GM12865 (cell line): ENCODE measurements around the gene SLC38A8.

Experiments used
- DNase-seq: peaks from one replicate; pipeline ENCODE4 v3.0.0; 2010; ENCODE audit warnings: low read depth
- H3K4me3 ChIP-seq: 2 replicates; pipeline ENCODE4 v1.5.1; 2011; ENCODE audit warnings: mild to moderate bottlenecking, low read depth, low read length, control low read depth
- TF ChIP-seq, protein P1 (sequence below): IDR thresholded peaks from 2 replicates; pipeline ENCODE4 v1.5.1; 2011; ENCODE audit warnings: low read length, control low read depth, low read depth, inconsistent platforms; ENCODE audit not compliant: insufficient read depth; ENCODE audit errors: missing control alignments

Gene SLC38A8

DNA sequence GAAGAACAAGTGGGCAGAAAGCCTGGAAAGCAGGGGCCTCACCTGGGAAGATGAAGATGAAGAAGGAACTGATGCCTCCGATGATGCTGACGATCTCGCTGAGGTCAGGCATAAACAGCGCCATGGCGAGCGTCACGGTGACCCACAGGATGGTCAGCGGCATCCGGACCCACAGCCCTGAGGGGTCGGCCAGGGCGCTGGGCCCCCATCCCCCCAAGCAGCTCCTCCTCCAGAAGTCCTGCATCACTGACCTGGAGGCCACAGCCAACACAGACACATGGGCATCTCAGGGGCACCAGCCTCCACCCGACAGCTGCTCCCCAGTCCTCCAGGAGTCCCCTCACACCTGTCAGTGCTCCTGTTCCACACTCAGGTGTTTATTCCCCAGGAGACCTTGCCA lies 26.1 kb downstream of the SLC38A8 start:
- H3K4me3 ChIP-seq, result no peak overlapping the region
- no peak for DNase-seq
- TF ChIP-seq, protein P1, sequence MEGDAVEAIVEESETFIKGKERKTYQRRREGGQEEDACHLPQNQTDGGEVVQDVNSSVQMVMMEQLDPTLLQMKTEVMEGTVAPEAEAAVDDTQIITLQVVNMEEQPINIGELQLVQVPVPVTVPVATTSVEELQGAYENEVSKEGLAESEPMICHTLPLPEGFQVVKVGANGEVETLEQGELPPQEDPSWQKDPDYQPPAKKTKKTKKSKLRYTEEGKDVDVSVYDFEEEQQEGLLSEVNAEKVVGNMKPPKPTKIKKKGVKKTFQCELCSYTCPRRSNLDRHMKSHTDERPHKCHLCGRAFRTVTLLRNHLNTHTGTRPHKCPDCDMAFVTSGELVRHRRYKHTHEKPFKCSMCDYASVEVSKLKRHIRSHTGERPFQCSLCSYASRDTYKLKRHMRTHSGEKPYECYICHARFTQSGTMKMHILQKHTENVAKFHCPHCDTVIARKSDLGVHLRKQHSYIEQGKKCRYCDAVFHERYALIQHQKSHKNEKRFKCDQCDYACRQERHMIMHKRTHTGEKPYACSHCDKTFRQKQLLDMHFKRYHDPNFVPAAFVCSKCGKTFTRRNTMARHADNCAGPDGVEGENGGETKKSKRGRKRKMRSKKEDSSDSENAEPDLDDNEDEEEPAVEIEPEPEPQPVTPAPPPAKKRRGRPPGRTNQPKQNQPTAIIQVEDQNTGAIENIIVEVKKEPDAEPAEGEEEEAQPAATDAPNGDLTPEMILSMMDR, result no peak

DNA sequence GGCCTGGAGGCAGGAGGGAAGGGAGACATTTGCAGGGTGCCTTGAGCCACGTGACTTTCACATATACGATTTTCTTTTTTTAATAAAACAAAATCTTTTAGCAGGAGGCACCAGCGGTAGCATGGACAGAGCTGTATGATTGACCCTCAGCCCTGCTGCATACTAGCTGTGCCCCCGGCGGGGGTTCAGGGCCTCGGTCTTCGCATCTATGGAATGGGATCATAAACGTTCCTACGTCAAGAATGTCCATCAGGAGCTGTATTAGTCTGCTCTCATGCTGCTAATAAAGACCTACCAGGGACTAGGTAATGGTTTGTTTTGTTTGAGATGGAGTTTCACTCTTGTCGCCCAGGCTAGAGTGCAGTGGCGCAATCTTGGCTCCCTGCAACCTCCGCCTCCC lies 27.2 kb downstream of the SLC38A8 start:
- TF ChIP-seq, protein P1, result no peak
- H3K4me3 ChIP-seq, result no peak overlapping the region
- DNase-seq, result no peak

DNA sequence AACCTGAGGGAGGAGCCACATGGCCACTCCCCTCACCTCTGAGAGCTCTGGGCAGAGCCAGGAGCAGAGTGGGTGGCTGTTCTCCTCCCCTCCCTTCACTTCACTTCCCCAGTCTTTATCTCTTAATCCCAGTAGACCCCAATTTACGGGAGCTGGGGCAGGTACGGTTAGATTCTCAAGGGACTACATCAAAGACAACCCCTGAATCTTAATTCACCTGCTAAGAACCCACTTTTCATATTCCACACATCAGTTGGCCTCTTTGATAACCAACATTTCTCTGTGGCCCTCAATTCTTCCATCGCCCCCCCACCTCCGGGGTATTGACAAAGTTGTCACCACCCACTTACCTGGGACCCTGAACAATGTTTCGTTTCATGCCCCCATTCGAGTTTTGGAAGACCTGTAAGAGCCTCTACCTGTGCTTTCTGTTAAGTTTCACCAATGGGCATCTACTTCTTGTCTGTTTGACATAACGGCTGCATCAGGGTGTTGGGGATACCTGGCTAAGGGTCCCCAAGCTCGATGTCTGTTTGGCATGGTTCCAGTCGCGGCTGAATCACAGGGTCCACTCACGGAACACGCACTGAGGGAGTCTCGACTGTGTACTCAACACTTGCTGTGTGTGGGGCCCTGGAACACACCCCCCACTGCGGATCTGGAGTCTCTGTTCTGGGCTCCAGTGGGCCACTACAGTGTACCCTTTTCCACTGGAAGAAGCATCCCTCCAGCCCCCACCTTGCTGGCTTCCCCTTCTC lies 27.8 kb downstream of the SLC38A8 start:
- no peak overlapping the region for H3K4me3 ChIP-seq
- DNase-seq, result no peak
- TF ChIP-seq, protein P1, result no peak

DNA sequence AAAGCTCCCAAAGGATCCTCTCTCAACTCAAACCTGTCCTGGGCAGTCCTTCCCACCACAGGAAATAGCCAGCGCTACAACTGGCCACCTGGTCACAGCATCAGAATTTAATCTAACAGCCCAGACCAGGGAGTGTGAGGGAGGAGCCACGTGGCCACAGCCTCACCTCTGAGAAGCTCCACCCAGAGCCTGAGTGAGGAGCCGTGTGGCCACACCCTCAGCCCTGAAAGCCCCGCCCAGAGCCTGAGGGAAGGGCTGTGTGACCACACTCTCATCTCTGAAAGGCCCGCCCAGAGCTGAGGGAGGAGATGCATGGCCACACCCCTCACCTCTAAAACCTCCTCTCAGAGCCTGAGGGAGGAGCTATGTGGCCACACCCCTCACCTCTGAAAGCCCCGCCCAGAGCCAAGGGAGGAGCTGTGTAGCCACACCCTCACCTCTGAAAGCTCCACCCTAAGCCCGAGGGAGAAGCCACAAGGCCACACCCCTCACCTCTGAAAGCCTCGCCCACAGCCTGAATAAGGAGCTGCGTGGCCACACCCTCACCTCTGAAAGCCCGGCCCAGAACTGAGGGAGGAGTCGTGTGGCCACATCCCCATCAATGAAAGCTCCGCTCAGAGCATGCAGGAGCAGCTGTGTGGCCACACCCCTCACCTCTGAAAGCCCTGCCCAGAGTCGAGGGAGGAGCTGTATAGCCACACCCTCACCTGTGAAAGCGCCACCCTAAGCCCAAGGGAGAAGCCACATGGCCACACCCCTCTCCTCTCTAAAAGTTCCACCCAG lies 28.6 kb downstream of the SLC38A8 start:
- DNase-seq, result peak; percentile 89
- H3K4me3 ChIP-seq, result no peak overlapping the region
- TF ChIP-seq, protein P1, result no peak

DNA sequence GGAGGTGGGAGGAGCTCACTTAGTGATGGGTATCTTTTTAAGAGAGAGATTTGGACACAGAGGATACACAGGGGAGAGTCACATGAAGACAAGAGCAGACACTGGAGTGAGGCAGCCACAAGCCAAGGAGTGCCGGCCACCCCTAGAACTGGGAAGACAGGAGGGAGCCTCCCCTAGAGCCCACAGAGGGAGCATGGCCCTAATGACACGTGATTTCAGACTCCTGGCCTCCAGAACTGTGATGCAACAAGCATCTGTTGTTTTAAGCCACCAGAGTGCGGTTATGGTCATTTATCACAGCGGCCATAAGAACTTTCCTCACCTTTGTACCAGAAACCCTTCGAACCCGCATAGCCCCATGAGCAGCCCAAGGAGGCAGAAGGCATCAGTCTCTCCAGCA lies 33.3 kb downstream of the SLC38A8 start:
- no peak for DNase-seq
- H3K4me3 ChIP-seq, result no peak overlapping the region
- TF ChIP-seq, protein P1, result no peak

DNA sequence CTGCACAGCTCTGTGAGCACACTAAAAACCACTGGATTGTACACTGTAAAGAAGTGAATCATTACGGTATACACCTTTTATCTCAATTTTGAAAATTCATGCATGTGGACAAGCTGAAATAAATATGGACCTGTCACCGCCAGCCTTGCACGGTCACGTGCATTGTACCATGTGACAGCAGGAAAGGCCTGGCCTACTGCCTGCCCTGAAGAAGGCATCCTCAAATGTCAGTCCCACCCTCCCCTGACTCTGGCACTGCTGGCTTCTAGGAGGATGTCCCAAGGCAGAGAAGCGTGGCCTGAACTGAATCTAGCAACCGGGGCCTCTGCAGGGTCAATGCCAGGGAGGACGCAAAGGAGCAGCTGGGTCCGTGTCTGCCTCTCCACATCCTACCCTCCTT lies 34.6 kb downstream of the SLC38A8 start:
- H3K4me3 ChIP-seq, result no peak overlapping the region
- no peak for DNase-seq
- TF ChIP-seq, protein P1, result no peak

DNA sequence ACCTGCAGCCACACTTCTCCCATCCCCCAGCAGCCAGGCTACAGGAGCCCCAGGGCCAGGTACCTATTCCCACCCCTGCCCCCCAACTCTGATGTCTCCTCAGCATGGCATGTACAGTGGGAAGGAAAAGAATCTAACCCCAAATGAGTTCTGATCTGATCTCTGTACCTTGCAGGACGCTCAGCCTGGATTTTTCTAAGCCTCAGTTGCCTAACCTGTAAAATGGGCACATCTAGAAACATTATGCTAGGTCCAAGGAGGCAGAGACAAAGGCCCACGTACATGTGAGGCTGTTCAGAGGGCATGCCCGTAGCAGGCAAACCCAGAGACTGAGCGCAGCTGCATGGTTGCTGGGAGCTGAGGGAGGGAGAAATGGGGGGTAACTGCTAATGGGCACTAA lies 35.1 kb downstream of the SLC38A8 start:
- no peak for DNase-seq
- no peak overlapping the region for H3K4me3 ChIP-seq
- TF ChIP-seq, protein P1, result no peak
